Fibroblast of lung (primary cell): Measurements from ENCODE around the gene AKR1E2. TPM values are rescaled to one million over a fixed set of nuclear protein-coding genes. Genes with fewer than 3 reads are reported as not detected.

Source experiments
- DNase-seq, 2 donors: peaks; one replicate each; pipeline versions ENCODE4 v3.0.0 to v3.0.0-alpha.2; 2010; ENCODE audit warnings: low read depth in 2 of 2
- H2AFZ ChIP-seq: 2 replicates; pipeline ENCODE4 v1.5.1; 2012; ENCODE audit warnings: low read length, control low read depth, inconsistent platforms
- H3K27ac ChIP-seq: 2 replicates; pipeline ENCODE4 v1.5.1; 2011; ENCODE audit warnings: low read length, control low read depth; ENCODE audit not compliant: insufficient read depth
- H3K27me3 ChIP-seq: 2 replicates; pipeline ENCODE4 v1.5.1; 2011; ENCODE audit warnings: mild to moderate bottlenecking, low read length; ENCODE audit not compliant: control insufficient read depth, insufficient read depth
- H3K36me3 ChIP-seq: 2 replicates; pipeline ENCODE4 v1.5.1; 2011; ENCODE audit warnings: low read length; ENCODE audit not compliant: control insufficient read depth, insufficient read depth
- H3K4me1 ChIP-seq: 2 replicates; pipeline ENCODE4 v1.5.1; 2011; ENCODE audit warnings: low read length; ENCODE audit not compliant: control insufficient read depth, insufficient read depth; ENCODE audit errors: extremely low read depth
- H3K4me2 ChIP-seq: 2 replicates; pipeline ENCODE4 v1.5.1; 2011; ENCODE audit warnings: low read length, control low read depth; ENCODE audit not compliant: insufficient read depth; ENCODE audit errors: extremely low read depth
- H3K4me3 ChIP-seq, 4 experiments: fragments of 200-600 bp in 1 of 4; sonication (generic) in 1 of 4; replicated peaks in 1 of 4; 2 replicates each; pipeline ENCODE4 v1.5.1; 2011 to 2016; ENCODE audit warnings: low read length in 4 of 4, low read depth in 3 of 4, mild to moderate bottlenecking in 3 of 4, control low read depth in 2 of 4, inconsistent platforms in 1 of 4, mixed read lengths in 1 of 4; ENCODE audit not compliant: insufficient read depth in 1 of 4; ENCODE audit errors: control extremely low read depth in 1 of 4
- H3K79me2 ChIP-seq: 2 replicates; pipeline ENCODE4 v1.5.1; 2012; ENCODE audit warnings: mild to moderate bottlenecking, low read length, inconsistent platforms; ENCODE audit not compliant: control insufficient read depth, insufficient read depth
- H3K9ac ChIP-seq: 2 replicates; pipeline ENCODE4 v1.5.1; 2011; ENCODE audit warnings: mild to moderate bottlenecking, low read length, control low read depth; ENCODE audit not compliant: insufficient read depth
- H3K9me3 ChIP-seq: 2 replicates; pipeline ENCODE4 v1.5.1; 2012; ENCODE audit warnings: low read depth, low read length; ENCODE audit not compliant: control insufficient read depth, insufficient read depth
- H4K20me1 ChIP-seq: 2 replicates; pipeline ENCODE4 v1.5.1; 2011; ENCODE audit warnings: low read length; ENCODE audit not compliant: control insufficient read depth, insufficient read depth; ENCODE audit errors: extremely low read depth
- CTCF ChIP-seq, 2 donors: IDR thresholded peaks in 1 of 2; conservative IDR thresholded peaks in 1 of 2; 1 replicate in 1 of 2; 2 replicates in 1 of 2; pipeline ENCODE4 v1.5.1; 2011 to 2012; ENCODE audit warnings: low read length in 2 of 2, control low read depth in 1 of 2, inconsistent platforms in 1 of 2, low read depth in 1 of 2, mild to moderate bottlenecking in 1 of 2
- EZH2 ChIP-seq: IDR thresholded peaks from 2 replicates; pipeline ENCODE4 v1.5.1; 2012; ENCODE audit warnings: low read length, control low read depth, mild to moderate bottlenecking; ENCODE audit errors: missing control alignments
- polyA plus RNA-seq, 2 donors: library from polyadenylated mRNA; depleted of rRNA in 1 of 2; stranded (reverse) in 1 of 2; unstranded in 1 of 2; fragments of >200 nt; gene quantifications; 2 replicates each; pipeline ENCODE4 v1.2.1, GENCODE V29; 2011 to 2012; ENCODE audit warnings: missing spikeins in 1 of 2
- total RNA-seq: library from RNA; depleted of rRNA; stranded (reverse); fragments of >200 nt; gene quantifications from 2 replicates; pipeline ENCODE4 v1.2.1, GENCODE V29; 2014

AKR1E2 gene
- total and polyA plus RNA-seq, 2 donors (not counting 1 experiment from before 2014, with no cell fraction given) = 2.2 to 11.7 TPM

GRCh38 chr10:4819067-4819466, 6.9 kb upstream of the AKR1E2 start:
- no peak for DNase-seq
- H4K20me1 ChIP-seq = no peaks in the 10 kb centered on the region
- H3K27me3 ChIP-seq = no peaks in the 10 kb centered on the region
- H3K4me3 ChIP-seq = no peak overlapping the region
- TF ChIP-seq EZH2 = no peak
- no peak for TF ChIP-seq CTCF (conservative IDR thresholded peaks at IDR 0.05 in 1 of 2, IDR thresholded peaks at IDR 0.05 in 1 of 2; ENCODE audit: low read depth in 1 of 2, low read length in 2 of 2)
- no peak overlapping the region for H3K9ac ChIP-seq
- no peaks in the 10 kb centered on the region for H3K36me3 ChIP-seq
- H3K4me2 ChIP-seq = no peak overlapping the region
- no peaks in the 10 kb centered on the region for H3K9me3 ChIP-seq
- no peaks in the 10 kb centered on the region for H3K4me1 ChIP-seq
- H3K27ac ChIP-seq = no peak overlapping the region
- H2AFZ ChIP-seq = no peak overlapping the region
- H3K79me2 ChIP-seq = no peaks in the 10 kb centered on the region

- Histone ChIP-seq H2AFZ (no peak overlapping the region), H3K27ac (no peak overlapping the region), H3K9me3 (no peaks in the 10 kb centered on the region), H4K20me1 (no peaks in the 10 kb centered on the region), H3K4me1 (no peaks in the 10 kb centered on the region), H3K36me3 (no peaks in the 10 kb centered on the region), H3K79me2 (no peaks in the 10 kb centered on the region), H3K9ac (no peak overlapping the region), H3K27me3 (no peaks in the 10 kb centered on the region), H3K4me2 (no peak overlapping the region), H3K4me3 (no peak overlapping the region)
- no peak for TF ChIP-seq EZH2
- no peak for DNase-seq
These were observed 6.3 kb upstream of the AKR1E2 start for GRCh38 chr10:4819707-4820106.

- Histone ChIP-seq H3K4me3 (no peak overlapping the region), H3K27me3 (no peaks in the 10 kb centered on the region), H3K9ac (no peak overlapping the region), H3K36me3 (no peaks in the 10 kb centered on the region), H2AFZ (peak overlapping the region; percentile 14), H4K20me1 (no peaks in the 10 kb centered on the region), H3K27ac (no peak overlapping the region), H3K4me2 (no peak overlapping the region), H3K9me3 (no peaks in the 10 kb centered on the region), H3K79me2 (no peaks in the 10 kb centered on the region), H3K4me1 (no peaks in the 10 kb centered on the region)
- TF ChIP-seq EZH2 = no peak
- no peak for TF ChIP-seq CTCF (conservative IDR thresholded peaks at IDR 0.05 in 1 of 2, IDR thresholded peaks at IDR 0.05 in 1 of 2; ENCODE audit: low read depth in 1 of 2, low read length in 2 of 2)
- DNase-seq = peak in 1 of 2 donors; percentile 40
These were observed 5.1 kb upstream of the AKR1E2 start for GRCh38 chr10:4820804-4821401.
